Stromal cell of bone marrow (primary cell): ENCODE measurements around the gene LAIR2.

Experiments
- DNase-seq: peaks from one replicate; pipeline ENCODE4 v3.0.0-alpha.2; 2012; ENCODE audit warnings: low read depth

LAIR2 gene, protein sequence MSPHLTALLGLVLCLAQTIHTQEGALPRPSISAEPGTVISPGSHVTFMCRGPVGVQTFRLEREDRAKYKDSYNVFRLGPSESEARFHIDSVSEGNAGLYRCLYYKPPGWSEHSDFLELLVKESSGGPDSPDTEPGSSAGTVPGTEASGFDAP

GRCh38 chr19:54502518-54503048, at the start of gene LAIR2:
LAIR2 (plus strand) TSS chr19:54502831; CDS start chr19:54502919, 88 bp downstream.
- no peak for DNase-seq

GRCh38 chr19:54453921-54454780, 48.5 kb upstream of the LAIR2 start:
- DNase-seq, result no peak

- no peak for DNase-seq
Measured at GRCh38 chr19:54454781-54455675, 47.6 kb upstream of the LAIR2 start.

DNA sequence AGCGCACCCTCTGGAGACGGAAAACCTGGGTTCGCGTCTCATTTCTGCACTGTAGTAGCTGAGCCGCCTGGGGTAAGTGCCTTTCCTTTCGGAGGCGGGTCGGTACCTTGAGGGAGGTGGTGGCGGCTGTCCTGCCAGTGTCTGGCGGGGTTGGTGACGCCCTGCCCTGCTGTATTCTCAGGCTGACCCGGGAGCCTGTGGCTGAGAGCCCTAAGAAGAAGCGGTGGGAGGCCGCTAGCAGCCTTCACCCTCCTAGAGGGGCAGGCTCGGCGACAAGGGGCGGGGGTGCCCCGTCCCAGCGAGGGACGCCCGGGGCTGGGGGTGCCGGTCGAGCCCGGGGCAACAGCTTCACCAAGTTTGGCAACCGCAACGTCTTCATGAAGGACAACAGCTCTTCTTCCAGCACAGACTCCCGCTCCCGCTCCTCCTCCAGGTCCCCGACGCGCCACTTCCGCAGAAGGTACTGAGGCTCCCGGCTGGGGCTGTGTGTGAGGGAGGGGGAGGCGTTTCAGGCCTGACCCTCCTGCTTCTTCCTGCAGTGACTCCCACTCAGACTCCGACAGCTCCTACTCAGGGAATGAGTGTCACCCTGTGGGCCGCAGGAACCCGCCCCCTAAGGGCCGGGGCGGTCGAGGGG, 46.7 kb upstream of the LAIR2 start:
- no peak for DNase-seq

DNA sequence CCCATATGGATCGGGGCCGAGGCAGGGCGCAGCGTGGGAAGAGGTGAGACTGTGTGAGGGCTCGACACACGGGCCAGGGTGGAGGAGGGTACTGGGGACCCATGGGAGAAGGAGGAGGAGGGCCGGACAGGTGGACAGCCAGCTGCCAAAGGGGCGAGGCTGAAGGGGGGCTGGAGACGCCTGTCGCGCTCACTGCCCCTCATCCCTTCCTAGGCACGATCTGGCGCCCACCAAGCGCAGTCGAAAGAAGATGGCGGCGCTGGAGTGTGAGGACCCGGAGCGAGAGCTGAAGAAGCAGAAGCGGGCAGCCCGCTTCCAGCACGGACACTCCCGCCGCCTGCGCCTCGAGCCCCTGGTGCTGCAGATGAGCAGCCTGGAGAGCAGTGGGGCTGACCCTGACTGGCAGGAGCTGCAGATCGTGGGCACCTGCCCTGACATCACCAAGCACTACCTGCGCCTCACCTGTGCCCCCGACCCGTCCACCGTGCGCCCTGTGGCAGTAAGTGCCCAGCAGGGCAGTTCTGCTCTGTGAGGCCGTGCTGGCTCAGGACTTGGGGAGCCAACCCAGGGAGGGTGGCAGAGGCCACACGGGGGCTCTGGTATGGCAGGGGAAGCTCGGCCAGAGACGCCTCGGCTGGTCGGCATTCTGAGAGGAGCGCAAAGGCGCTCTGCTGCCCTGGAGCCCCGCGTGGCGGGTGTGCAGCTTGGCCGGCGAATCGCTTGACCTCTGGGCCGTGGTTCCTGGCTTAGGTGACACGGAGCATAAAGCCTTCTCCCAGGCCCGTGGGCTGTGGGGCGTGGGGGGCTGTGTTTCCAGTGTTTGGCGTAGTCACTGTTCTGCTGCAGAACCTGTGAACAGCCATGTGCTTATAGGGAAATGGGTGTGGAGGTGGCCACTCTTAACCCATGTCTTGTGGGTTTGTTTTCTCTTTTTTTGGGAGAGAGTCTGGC, 45.9 kb upstream of the LAIR2 start:
- DNase-seq, result no peak

DNA sequence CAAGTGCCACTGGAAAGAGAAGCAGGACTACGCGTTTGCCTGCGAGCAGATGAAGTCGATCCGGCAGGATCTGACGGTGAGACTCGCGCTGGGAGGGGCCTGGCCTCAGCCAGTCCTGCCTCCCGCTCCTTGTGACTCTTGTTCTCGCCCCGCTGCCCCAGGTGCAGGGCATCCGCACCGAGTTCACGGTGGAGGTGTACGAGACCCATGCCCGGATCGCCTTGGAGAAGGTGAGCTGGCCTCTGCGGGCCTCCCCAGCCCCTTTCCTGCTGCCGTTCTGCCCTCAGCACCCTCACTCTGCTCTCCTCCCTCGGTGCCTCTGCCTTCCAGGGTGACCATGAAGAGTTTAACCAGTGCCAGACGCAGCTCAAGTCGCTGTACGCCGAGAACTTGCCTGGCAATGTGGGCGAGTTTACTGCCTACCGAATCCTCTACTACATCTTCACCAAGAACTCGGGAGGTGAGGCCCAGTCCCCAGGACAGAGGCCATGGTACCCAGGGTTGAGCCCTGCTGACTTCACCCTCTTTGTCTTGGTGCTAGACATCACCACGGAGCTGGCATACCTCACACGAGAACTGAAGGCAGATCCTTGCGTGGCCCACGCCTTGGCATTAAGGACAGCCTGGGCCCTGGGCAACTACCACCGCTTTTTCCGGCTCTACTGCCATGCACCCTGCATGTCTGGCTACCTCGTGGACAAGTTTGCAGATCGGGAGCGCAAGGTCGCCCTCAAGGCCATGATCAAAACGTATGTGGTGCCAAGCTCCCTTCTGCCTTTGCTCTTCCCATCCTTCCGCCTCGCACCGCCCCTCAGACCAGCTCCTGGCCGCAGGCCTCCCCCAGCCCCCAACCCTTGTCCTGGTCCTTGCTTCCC, 44.6 kb upstream of the LAIR2 start:
- DNase-seq, result no peak

DNA sequence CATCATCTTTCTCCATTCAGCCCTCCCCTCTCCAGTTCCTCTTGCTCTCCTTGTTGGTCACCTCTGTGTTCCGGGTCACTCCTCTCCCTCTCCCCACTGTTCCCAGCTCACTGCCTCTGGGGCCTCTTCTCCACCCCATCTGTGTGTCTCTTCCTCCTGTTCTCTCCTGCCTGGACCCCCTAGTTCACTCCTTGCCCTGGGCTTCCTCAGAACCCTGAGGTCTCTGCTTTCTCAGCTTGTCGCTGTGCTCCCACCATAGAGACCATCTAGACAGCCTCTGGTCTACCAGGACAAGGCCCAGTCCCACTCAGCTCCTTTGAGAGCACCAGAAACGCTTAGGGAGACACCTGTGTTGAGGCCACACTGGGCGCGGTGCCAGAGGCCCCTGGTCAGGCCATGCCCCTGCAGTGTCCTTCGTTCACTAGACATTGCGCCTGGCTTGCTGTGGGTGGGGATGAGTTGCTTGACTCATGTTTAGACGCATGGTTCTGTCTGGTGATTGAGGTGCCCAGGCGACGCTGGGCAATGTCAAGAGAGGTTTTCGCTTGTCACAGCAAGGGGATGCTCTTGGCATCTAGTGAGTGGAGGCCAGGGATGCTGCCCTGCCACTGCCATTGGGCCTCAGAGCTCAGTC, 43.9 kb upstream of the LAIR2 start:
- no peak for DNase-seq

- no peak for DNase-seq
Measured at GRCh38 chr19:54459282-54460229, 43.1 kb upstream of the LAIR2 start.

DNA sequence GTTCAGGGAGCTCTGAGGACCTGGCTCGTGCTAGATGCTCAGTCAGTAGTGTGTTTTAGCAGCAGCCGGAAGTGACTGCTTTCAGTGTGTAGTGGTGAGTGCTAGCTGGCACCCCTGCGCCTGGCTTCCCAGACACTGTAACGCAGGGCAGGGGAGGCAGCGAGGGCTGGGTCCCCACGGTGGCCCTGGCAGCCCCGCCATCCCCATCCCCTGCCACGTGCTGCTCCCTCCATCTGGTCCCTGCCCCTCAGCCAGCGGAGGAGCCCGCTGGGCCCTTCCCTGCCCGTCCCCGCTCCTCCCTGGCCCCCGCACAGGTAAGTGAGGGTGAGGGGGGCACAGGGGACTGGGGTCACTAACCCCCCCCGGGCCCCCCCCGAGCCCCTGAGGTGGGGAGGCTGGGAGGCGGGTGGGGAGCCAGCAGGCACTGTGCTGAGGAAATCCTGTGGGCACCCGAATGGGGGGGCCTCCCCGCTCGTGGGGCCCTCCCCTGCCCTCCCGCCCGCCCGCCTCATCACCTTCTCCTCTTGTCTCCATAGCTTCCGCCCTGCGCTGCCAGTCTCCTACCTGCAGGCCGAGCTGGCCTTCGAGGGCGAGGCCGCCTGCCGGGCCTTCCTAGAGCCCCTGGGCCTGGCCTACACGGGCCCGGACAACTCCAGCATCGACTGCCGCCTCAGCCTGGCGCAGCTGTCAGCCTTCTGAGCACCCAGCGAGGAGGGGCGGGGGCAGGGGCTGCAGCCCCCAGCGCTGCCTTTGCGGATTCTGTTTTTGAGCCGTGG, 42.2 kb upstream of the LAIR2 start:
- DNase-seq, result no peak

DNA sequence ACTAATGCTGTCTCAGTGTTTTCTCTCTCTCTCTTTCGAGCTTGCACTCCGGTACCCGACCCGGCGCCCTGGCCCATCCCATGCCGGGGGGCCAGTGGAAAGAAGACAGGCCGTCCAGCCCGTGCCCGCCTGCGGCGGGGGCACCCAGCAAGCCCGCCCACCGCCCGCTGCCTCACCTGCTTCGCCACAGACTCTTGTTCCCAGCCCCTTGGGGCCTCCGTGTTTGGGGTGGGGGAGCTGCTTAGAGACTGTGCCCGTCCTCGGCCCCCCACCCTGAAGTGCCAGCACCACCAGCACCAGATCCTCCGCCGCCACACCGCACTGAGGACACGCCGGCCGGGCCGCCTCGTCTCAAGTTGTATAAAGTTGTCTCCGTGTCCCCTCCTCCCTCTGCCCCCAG, 41.4 kb upstream of the LAIR2 start:
- DNase-seq, result no peak

DNA sequence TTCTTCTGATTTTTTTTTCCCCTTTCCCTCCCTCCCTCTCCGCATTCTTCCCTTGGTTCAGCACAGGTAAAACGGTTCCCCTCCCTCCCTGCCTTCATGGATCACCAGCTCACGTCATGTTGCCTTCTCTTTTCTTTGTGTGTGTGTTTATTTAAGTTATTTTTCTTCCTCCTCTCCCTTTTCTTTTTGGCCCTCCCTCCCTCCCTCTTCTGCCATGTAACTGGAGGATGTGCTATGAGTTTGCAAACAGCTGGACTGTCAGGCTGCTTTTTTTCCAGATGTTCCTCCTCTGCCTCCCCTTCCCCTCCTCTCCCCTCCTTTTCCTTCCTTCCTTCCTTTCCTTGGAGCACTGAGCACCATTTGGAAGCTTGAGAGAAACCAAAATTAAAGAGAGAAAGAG, 41.0 kb upstream of the LAIR2 start:
- no peak for DNase-seq

DNA sequence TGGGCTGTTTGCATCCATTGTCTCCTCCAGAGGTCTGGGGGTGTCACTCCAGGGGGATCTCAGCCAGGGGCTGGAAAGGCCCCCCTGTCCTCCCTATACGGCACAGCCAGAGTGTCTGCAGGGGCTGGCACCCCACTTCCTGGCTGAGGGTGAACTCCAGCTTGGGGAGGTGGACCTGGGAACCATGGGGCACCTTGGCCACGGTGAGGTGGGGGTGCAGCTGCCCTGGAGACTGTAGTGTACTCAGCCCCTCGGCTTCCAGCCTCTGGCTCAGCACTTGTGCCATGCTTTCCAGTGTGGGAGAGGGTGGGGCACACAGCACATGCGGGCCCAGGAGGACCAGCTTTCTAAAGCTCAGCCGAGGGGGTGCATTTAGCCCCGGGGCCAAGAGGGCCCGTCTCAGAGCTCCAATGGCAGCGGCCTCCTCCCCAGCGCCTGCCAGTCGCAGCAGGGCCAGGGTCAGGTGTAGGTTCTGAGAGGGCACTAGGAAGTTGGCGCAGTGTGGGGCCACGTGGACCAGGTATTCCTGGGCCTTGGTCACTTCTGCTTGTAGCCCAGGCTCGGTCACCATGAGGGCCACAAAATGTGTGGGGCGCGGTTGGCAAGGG, 40.5 kb upstream of the LAIR2 start:
- no peak for DNase-seq

- DNase-seq, result no peak
Measured at GRCh38 chr19:54462655-54463530, 39.7 kb upstream of the LAIR2 start.

DNA sequence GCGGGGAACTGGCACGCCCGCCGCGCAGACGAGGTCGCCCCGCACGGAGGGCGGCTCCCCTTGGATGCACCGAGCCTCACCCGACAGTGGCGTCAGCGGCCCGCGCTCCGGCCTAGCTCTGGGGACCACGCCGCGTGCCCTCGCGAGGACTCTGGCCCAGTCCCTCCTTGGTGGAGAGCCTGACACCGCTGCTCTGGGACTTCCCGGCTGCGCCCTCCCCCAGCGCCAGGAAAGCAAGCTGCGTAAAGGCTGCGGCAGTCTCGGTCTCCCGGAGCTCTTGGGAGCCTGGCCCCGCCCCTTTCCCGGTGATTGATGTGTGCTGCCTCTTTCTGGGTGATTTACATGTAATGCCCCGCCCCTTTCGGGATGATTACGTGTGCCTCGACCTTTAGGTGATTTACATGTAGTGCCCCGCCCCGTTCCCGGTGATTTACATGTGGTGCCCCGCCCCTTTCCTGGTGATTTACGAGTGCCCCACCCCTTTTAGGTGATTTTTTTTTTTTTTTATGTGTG, 39.0 kb upstream of the LAIR2 start, which contains the start of gene LENG9:
TSS of gene LENG9 (minus strand) at position 248 of the 513 bp plus-strand sequence. CDS start 252 bp downstream, outside the sequence.
- peak; percentile 97 for DNase-seq

DNA sequence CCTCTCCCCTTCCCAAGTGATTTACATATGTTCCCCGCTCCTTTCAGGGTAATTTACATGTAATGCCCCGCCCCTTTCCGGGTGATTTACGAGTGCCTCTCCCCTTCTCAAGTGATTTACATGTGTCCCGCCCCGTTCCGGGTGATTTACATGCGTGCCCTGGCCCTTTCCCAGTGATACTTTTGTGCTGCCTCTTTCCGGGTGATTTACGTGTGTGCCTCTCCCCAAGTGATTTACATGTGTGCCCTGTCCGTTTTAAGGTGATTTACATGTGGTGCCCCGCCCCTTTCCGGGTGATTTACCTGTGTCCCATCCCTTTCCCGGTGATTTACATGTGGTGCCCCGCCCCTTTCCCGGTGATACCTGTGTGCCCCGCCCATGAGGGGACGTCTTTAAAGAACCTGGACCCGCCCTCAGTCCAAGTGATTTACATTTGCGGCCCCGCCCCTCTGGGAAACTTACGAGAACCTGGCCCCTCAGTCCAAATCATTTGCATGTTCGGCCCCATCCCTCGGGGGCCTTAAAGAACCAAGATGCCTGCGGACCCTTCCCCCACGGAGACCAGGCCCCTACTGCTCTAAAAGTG, 38.5 kb upstream of the LAIR2 start:
- peak; percentile 38 for DNase-seq
